DND-41 (cell line): ENCODE measurements around the gene PLAC8L1.

Experiments
- ATAC-seq: fragments of 200-7000 bp; cut with Tn5 transposase; 3 replicates; pipeline ENCODE4 v1.9.1; 2021; ENCODE audit warnings: low read depth; ENCODE audit not compliant: insufficient read depth
- DNase-seq: peaks from one replicate; pipeline ENCODE4 v3.0.0-alpha.2; 2020
- H2AFZ ChIP-seq: 2 replicates; pipeline ENCODE4 v1.6.0; 2012; ENCODE audit warnings: low read depth, low read length
- H3K27ac ChIP-seq: 2 replicates; pipeline ENCODE4 v1.5.1; 2012; ENCODE audit warnings: low read length, inconsistent platforms
- H3K27me3 ChIP-seq: fragments of 200-600 bp; sonication (generic); 2 replicates; pipeline ENCODE4 v1.6.0; 2012; ENCODE audit warnings: low read length, mild to moderate bottlenecking, inconsistent platforms; ENCODE audit not compliant: insufficient read depth, poor library complexity
- H3K36me3 ChIP-seq: 2 replicates; pipeline ENCODE4 v1.5.1; 2012; ENCODE audit warnings: low read length, inconsistent platforms; ENCODE audit not compliant: insufficient read depth
- H3K4me1 ChIP-seq: 2 replicates; pipeline ENCODE4 v1.5.1; 2012; ENCODE audit warnings: mild to moderate bottlenecking, low read length; ENCODE audit not compliant: insufficient read depth
- H3K4me2 ChIP-seq: 2 replicates; pipeline ENCODE4 v1.6.0; 2012; ENCODE audit warnings: mild to moderate bottlenecking, moderate library complexity, low read length, inconsistent platforms; ENCODE audit not compliant: insufficient read depth
- H3K4me3 ChIP-seq, 2 experiments: fragments of 200-600 bp in 1 of 2; shearing (Covaris generic) in 1 of 2; 2 replicates each; pipeline ENCODE4 v1.5.1; 2012 to 2016; ENCODE audit warnings: inconsistent platforms in 2 of 2, low read length in 2 of 2, mild to moderate bottlenecking in 2 of 2, low read depth in 1 of 2, moderate library complexity in 1 of 2
- H3K79me2 ChIP-seq: 2 replicates; pipeline ENCODE4 v1.6.0; 2012; ENCODE audit warnings: low read length, inconsistent platforms; ENCODE audit not compliant: insufficient read depth
- H3K9ac ChIP-seq: 2 replicates; pipeline ENCODE4 v1.6.0; 2012; ENCODE audit warnings: low read depth, mild to moderate bottlenecking, inconsistent platforms, low read length, moderate library complexity
- H3K9me3 ChIP-seq: 2 replicates; pipeline ENCODE4 v1.5.1; 2012; ENCODE audit warnings: low read length, moderate library complexity, mild to moderate bottlenecking, inconsistent platforms; ENCODE audit not compliant: insufficient read depth, severe bottlenecking
- H4K20me1 ChIP-seq: 2 replicates; pipeline ENCODE4 v1.6.0; 2012; ENCODE audit warnings: low read length; ENCODE audit not compliant: insufficient read depth
- EZH2 ChIP-seq: IDR thresholded peaks from 3 replicates; pipeline ENCODE4 v1.6.1; 2012; ENCODE audit warnings: borderline replicate concordance, low read depth, mild to moderate bottlenecking, moderate library complexity, low read length, inconsistent platforms; ENCODE audit not compliant: severe bottlenecking
- TF ChIP-seq, protein P1 (sequence below): IDR thresholded peaks from 2 replicates; pipeline ENCODE4 v1.5.1; 2012; ENCODE audit warnings: borderline replicate concordance, low read length, moderate library complexity, mild to moderate bottlenecking; ENCODE audit not compliant: poor library complexity, severe bottlenecking; ENCODE audit errors: extremely low read depth

Gene PLAC8L1

DNA sequence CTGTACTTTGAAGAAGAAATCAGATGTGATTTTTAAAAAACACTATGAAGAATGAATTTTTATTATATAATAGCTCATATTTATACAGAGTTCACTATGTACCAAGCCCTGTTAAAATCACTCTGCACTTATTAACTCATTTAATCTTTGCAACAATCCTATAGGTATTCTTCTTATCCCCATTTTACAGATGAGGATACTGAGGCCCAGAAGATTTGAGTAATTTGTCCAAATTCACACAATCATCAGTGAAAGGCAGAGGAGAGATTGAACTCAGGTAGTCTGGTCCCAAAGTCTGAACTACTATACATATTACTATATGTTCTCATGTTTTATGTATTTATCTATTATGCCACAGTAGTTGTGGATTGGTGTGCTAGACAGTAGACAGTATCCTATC, 16.1 kb downstream of the PLAC8L1 start:
- no peak for DNase-seq
- H3K4me1 ChIP-seq, result no peaks in the 10 kb centered on the region

GRCh38 chr5:146088098-146088497, 17.3 kb downstream of the PLAC8L1 start:
- Histone ChIP-seq H3K27ac (no peak overlapping the region), H3K79me2 (no peaks in the 10 kb centered on the region), H2AFZ (no peak overlapping the region), H3K36me3 (no peaks in the 10 kb centered on the region), H3K4me2 (no peak overlapping the region), H3K9ac (no peak overlapping the region), H3K27me3 (no peaks in the 10 kb centered on the region), H3K9me3 (no peaks in the 10 kb centered on the region), H3K4me1 (no peaks in the 10 kb centered on the region), H3K4me3 (no peak overlapping the region), H4K20me1 (no peaks in the 10 kb centered on the region)
- no peak for ATAC-seq
- no peak for DNase-seq
- TF ChIP-seq EZH2, result no peak
- TF ChIP-seq, protein P1, sequence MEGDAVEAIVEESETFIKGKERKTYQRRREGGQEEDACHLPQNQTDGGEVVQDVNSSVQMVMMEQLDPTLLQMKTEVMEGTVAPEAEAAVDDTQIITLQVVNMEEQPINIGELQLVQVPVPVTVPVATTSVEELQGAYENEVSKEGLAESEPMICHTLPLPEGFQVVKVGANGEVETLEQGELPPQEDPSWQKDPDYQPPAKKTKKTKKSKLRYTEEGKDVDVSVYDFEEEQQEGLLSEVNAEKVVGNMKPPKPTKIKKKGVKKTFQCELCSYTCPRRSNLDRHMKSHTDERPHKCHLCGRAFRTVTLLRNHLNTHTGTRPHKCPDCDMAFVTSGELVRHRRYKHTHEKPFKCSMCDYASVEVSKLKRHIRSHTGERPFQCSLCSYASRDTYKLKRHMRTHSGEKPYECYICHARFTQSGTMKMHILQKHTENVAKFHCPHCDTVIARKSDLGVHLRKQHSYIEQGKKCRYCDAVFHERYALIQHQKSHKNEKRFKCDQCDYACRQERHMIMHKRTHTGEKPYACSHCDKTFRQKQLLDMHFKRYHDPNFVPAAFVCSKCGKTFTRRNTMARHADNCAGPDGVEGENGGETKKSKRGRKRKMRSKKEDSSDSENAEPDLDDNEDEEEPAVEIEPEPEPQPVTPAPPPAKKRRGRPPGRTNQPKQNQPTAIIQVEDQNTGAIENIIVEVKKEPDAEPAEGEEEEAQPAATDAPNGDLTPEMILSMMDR, result no peak

More for the DNA sequence above, 16.1 kb downstream of the PLAC8L1 start:
- H3K79me2 ChIP-seq, result no peaks in the 10 kb centered on the region
- ATAC-seq, result no peak
- H3K36me3 ChIP-seq, result no peaks in the 10 kb centered on the region
- TF ChIP-seq EZH2, result no peak
- TF ChIP-seq, protein P1, result no peak
- H3K27ac ChIP-seq, result no peak overlapping the region
- H2AFZ ChIP-seq, result no peak overlapping the region
- no peak overlapping the region for H3K4me2 ChIP-seq
- H4K20me1 ChIP-seq, result no peaks in the 10 kb centered on the region
- H3K27me3 ChIP-seq, result no peaks in the 10 kb centered on the region
- no peak overlapping the region for H3K4me3 ChIP-seq
- H3K9me3 ChIP-seq, result no peaks in the 10 kb centered on the region
- no peak overlapping the region for H3K9ac ChIP-seq

GRCh38 chr5:146084376-146084775, 21.0 kb downstream of the PLAC8L1 start:
- H3K27ac ChIP-seq, result no peak overlapping the region
- TF ChIP-seq, protein P1, result no peak
- TF ChIP-seq EZH2, result no peak
- H3K9ac ChIP-seq, result no peak overlapping the region
- no peaks in the 10 kb centered on the region for H3K79me2 ChIP-seq
- H4K20me1 ChIP-seq, result no peaks in the 10 kb centered on the region
- H3K9me3 ChIP-seq, result no peaks in the 10 kb centered on the region
- H3K36me3 ChIP-seq, result no peaks in the 10 kb centered on the region
- no peak overlapping the region for H3K4me3 ChIP-seq
- no peaks in the 10 kb centered on the region for H3K4me1 ChIP-seq
- no peak for ATAC-seq
- DNase-seq, result no peak
- no peak overlapping the region for H3K4me2 ChIP-seq
- peaks cover 6% of the 10 kb centered on the region for H3K27me3 ChIP-seq
- H2AFZ ChIP-seq, result no peak overlapping the region

GRCh38 chr5:146082798-146083197, 22.6 kb downstream of the PLAC8L1 start:
- no peak overlapping the region for H2AFZ ChIP-seq
- TF ChIP-seq, protein P1, result no peak
- TF ChIP-seq EZH2, result no peak
- no peaks in the 10 kb centered on the region for H3K4me1 ChIP-seq
- H3K27ac ChIP-seq, result no peak overlapping the region
- no peak overlapping the region for H3K9ac ChIP-seq
- ATAC-seq, result no peak
- H3K79me2 ChIP-seq, result no peaks in the 10 kb centered on the region
- H3K4me2 ChIP-seq, result no peak overlapping the region
- no peaks in the 10 kb centered on the region for H3K9me3 ChIP-seq
- DNase-seq, result no peak
- no peak overlapping the region for H3K4me3 ChIP-seq
- H3K36me3 ChIP-seq, result no peaks in the 10 kb centered on the region
- peaks cover 12% of the 10 kb centered on the region for H3K27me3 ChIP-seq
- no peaks in the 10 kb centered on the region for H4K20me1 ChIP-seq
